ENCODE results near the gene RGS14.
"Not testable (repeated sequence)": the region's sequence is repeated elsewhere in the genome, so short reads cannot be mapped to it uniquely, and the experiment has no call there.

The RGS14 gene

DNA sequence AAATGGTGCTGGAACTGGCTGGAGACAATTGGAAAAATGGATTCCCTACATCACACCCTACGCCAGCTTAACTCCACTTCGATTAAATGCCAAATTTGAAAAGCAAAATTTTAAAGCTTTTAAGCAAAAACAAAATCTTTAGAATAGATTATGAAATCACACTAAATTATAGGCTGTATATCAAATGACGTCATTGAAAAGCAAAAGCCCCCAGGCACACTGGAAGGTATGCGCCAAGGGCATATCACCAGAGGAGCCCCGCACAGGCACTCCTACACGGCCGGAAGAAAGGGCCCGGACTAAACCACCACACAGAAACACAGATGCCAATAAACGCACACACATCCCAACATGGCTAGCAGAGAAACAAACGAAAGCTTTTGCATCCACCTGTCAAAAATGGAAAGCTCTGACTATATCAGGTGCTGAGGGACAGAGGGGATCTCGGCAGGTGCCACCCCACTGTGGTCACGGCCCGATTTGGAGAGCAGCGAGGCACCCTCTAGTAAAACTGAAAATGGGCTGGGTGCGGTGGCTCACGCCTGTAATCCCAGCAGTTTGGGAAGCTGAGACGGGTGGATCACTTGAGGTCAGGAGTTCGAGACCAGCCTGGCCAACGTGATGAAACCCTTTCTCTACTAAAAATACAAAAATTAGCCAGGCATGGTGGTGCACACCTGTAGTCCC, 29.0 kb upstream of the RGS14 start:
- DNase-seq = no peak

DNA sequence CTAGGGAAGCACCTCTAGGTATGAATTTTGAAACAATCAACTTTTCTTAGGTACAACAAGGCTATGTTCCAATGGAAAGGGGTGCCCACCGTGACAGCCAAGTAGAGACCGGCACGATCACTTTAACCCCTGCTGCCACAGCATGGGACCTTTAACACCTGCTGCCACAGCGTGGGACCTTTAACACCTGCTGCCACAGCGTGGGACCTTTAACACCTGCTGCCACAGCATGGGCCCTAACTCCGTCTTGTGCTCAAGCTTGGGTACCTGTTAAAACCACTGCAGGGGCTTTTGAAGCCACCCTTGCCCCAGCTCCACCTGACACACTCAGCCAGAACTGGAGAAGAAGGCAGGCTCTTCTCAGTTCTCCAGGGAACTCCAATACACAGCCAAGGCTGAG, 27.8 kb upstream of the RGS14 start:
- no peak for DNase-seq

DNA sequence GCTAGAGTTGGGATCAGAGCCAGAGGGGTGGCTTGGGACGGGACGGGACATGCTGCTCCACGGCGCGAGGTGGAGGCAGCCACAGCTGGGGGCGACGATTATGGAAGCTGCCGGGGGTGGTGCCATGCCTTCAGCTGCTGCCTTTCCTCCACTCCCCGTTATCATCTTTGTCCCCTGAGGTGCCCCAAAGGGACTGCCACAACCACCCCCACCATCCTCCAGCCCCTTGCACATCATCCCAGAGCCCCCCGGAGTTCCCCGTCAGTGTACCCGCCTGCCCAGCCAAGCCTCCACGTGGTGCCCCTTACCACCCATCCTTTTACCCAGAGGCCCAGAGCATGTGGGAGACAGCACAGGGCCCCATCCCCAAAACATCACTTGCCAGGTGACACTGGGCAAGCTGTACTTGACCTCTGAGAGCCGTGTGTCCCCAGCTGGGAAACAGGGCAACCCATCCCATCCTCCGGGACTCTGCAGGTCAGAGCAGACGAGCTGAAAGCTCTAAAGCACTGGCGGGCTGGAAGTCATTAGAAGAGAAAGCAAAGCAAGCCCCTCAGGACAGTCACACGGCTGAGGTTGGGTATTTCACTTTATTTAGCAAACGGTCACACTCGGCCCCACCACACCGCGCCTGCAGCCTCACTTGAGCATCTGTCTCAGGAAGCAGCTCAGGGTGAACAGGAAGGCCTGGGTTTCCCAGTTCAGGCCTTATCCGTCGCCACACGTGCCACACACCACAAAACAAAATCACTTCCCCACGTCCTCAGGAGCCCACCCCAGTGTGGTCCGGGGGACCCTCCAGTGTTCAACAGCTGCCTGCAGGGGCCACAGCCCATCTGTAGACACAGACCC, 26.5 kb upstream of the RGS14 start:
- DNase-seq = no peak

DNA sequence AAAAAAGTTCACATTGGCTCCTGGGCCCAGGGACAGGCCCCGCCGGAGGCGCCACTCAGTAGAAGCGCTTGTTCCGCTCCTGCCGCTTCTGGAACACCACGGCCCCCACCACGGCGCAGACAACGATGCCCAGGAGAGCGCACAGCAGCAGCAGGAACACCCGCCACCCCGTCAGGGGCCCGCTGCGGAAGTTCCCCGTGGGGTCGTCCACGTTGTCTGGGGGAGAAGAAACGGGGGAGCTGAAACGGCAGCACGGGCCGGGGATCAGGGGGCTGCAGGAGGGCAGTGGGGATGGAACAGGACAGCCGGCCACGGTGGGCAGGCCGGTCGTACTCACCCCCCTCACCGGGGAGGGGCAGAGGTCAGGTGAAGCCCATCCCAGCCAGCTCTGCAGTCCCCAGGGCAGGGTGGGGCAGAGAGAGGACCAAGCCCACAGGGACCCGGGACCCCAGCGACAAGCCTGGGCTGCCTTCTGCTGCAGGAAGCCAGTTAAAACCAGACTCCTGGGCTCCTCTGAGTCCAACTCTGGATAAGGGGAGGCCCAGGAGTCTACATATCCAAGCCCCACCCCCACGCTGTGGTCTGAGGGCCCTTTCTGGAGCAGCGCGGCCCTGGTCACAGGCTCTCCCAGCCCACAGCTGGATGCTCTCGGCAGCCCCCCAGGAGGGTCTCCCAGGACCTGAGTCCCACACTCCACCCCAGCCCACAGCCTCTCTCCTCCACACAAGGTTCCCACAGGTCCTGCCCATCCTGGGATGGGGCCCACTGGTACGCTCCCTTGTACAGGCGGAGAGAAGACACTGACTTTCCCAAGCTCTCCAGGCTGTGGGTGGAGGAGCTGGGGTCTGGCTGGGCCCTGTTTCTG, 25.5 kb upstream of the RGS14 start:
- no peak for DNase-seq

DNA sequence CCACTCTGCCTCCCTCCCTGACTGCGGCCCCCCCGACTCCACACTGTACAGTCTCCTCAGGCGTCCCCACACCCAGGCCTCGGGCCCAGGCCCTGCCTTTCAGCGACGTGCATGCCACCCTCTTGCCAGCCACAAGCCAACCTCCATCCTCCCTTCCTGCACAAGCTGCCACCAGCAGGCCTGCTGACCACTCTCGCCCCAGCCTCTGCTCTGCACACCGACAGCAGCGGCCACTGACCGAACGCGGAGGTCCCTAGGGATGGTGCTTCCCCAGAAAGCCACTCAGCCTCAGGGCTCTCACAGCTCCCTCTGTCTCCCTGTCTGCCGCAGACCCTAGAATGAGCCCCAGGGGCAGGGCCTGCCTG, 24.8 kb upstream of the RGS14 start:
- no peak for DNase-seq

DNA sequence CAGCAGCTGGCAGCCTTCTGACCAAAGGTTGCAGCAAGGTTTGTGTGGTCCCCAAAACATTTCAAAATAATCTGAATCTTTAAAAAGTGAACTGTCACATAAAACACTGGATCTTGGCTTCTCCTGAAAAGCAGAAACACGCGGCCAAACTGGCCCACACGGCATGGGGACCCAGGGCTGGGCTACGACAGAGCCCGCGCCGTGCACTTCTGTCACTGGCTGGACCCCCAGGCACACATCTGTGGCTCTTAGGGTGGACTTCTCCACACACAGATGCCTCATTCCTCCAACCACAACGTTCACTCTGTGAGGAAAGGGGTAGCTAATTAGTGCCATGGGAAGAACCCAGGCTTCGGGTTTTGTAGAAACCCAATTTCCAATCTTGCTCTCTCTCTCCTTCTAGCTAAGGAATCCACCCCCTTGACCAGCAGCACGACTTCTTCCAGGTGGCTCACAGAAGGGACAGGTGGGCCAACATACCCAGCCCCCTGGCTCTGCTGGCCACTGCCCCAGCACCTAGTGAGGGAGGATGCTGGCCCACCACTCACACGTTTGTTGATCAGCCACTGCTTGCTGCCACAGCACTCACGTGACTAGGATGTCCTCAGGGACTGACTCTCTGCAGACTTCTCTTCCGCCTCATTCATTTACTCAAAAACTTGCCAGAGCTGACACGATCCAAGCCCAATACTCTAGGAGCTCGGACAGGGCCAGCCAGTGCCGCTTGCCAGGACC, 24.1 kb upstream of the RGS14 start:
- DNase-seq = no peak

DNA sequence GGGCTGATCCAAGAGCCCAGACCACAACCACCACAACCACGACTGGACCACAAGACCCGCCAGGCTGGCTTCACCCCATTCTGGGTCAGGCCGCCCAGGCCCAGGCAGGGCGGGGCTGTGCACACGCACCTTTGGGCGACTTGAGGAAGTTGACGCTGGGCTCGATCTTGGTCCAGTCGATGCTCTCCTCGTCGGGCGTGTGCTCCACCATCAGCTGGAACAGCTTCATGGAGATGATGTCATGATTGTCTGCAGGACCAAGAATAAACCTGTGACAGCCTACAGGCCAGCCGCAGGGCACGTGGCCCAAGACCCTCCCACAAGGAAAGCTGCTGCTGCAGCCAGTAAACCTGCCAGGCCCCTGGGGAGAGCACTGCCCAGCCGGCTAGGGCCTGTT, 23.6 kb upstream of the RGS14 start:
- no peak for DNase-seq

DNA sequence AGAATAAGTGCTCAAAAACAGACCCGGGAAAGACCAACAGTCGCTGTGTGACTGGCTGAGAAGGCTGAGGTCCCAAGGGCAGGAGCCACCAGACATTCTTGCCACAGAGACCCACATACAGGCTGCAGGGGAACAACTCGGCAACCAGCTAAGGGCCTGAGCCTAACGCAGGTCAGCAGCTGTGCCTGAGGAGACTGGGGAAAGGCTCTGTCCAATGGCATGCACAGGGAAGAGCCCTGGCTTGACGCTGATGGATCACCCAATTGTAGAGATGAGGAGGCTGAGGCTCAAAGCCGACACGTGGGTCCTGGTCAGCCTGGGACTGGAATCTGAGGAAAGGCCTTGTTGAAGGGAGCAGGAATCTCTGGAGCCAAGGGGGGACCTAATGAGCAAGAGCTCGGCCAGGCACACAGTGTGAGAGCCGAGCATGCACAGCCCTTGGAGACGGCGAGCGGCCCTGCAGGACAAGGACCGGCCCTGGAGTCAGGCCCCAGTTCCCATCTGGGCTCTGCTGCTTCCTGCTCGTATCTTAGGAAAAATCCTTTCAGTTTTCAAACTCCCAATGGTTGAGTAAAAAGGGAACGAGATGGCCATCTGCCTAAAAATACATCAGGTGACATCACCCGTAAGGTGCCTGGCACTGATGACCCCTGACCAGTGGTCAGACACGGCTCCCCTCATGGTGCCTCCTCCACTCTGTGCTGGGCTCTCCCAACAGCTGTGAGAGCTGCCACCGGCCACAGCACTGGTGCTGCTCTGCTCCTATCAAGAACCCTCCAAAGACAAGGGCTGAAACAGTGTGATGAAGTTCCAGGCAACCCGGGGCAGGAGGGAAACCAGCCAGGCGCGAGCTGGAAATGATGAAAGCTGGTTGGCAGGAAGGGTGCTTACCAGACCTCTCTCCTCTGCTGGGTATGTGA, 22.7 kb upstream of the RGS14 start:
- DNase-seq = no peak

DNA sequence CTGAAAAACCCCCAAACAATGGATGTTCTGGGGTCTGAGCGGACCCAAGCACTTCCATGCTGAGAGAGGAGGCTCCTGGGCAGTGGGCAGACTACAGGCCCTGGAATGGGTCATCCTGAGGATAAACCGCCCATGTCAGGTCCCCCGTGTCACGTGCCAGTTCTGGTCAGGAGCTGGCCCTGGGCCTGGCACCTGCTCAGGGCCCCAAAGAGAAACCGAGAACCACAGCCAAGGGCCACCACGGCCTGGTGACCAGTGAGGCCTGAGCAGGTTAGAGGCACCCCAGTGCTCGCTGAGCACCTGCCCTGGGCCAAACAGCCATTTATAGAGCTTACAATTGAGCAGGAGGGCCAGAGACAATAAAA, 22.0 kb upstream of the RGS14 start:
- no peak for DNase-seq

DNA sequence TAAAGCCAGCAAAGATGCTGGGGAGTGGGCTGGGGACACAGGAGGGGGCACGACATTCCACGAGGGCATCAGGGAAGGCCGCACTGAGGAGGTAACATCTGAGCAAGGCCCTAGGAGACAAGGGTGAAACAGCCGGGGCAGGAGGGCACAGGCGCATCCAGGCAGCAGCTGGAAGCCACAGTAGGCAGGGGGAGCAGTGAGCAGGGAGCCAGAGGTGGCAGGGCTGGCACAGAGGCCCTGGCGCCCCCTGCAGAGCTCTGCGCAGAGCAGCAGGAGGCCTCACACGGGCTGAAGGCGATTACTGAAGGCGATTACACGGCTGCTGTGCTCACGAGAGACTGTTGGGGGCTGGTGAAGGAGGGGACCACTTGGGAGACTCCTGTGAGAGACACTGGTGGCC, 21.6 kb upstream of the RGS14 start:
- DNase-seq = peak; percentile 40

DNA sequence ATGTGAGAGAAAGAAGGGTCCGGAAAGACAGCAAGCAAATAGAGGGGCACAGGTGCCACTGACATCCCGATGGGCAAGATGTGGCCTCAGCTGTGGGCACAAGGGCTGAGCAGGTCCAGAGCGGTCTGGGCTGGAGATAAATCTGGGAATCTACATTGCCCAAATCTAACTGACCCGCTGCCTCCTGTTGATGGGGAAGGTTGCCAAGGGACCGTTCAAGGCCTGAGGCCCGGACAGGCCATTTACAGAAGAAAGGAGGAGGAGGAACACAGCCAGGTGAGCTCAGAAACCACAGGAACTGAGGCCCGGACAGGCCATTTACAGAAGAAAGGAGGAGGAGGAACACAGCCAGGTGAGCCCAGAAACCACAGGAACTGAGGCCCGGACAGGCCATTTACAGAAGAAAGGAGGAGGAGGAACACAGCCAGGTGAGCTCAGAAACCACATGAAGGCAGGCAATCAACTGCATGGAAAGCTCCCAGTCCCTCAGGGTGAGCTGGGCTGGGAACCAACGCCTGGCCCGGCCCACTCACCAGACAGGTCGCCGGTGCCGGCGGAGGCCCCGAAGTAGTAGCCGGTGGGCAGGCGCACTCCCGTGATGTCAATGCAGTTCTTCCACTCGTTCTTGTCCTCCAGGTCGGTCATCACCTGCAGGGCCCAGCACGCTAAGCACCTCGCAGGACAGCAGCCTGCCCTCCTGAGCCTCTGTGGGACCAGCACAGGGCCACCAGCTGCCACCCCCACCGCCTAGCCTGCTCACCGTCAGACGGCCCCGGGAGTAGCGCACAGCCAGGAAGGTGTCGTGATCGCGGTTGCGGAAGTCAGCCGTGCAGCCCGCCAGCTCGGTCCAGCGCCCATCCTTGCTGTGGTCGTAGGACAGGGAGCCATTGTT, 20.9 kb upstream of the RGS14 start:
- DNase-seq = no peak

DNA sequence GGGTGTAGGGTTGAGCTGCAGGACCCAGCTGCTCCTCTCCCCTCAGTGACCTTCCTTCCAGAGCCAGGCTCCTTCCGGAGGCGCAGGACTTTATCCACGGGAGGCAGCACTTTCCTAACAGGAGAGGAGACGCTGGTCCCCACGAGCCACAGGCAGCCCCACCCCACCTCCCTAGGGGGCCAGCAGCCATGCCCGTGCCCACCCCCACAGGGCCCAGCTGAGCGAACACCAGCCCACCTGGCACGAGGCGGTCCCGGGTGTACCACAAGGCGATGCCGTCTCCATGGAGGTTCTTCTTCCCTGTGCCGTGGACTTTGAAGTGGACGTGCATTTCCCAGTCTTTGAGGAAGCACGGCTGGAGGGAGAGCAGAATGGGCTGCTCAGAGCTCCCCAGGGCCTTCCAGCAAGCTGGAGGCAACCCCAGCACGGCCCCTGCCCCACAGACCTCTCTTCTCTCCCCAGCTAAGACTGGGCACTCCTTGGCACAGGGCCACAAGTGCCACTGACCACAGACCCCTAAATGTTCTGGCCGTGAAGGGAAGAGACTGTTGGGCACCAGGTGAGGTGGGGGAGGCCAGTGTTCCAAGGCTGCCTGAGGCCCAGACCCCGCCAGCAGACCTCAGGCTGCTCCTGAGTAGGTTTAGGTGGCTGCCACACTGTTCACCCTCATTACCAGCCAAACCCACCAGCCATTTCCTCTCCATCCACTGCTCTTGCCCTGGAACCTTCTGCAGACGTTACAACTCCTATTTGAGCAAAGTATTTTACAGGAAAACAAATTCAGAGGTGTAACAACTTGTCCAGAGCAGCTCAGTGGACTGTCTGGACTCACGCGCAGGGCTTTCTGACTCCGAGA, 19.2 kb upstream of the RGS14 start:
- DNase-seq = no peak

DNA sequence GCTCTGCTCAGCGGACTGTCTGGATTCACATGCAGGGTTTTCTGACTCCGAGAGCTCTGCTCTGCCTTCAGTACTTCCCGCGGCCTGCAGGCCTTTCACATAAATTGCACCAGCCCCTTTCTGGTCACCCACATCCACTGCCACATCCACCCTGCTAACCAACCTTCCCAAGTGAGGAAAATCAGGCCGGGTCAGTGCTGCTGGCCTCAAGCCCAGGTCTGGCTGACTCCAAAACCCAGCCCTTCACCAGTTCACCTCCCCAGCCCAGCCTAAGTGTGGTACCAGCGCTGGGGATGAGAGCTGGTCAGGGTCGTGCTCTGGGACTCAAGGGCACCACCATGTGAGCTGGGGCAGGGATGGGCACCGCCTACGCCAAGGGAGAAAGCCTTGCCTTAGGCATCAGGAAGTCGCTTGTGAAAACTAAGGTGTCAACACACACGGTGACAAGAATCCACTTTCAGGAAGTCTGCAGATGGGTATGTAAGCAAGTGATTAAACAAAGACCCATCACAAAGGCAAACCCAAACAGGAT, 18.6 kb upstream of the RGS14 start:
- no peak for DNase-seq

DNA sequence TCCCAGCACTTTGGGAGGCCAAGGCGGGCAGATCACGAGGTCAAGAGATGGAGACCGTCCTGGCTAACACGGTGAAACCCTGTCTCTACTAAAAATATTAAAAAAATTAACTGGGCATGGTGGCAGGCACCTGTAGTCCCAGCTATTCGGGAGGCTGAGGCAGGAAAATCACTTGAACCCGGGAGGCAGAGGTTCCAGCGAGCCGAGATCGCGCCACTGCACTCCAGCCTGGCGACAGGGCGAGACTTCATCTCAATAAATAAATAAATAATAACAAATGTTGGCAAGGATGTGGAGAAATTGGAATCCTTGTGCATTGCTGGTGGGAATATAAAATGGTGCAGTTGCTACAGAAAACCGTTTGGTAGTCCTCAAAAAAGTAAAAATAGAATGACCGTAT, 14.7 kb upstream of the RGS14 start:
- not testable (repeated sequence) for DNase-seq

DNA sequence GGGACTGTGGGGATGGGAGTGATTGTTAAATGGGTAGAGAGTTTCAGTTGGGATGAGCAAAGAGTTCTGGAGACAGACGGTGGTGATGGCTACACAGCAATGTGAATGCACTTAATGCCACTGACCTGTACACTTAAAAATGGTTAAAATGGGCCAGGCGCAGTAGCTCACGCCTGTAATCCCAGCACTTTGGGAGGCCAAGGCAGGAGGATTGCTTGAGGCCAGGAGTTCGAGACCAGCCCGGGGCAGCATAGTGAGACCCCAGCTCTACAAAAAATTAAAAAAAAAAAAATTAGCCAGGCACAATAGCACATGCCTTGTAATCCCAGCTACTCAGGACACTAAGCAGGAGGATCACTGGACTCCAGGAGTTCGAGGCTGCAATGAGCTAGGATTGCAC, 13.9 kb upstream of the RGS14 start:
- DNase-seq = no peak

DNA sequence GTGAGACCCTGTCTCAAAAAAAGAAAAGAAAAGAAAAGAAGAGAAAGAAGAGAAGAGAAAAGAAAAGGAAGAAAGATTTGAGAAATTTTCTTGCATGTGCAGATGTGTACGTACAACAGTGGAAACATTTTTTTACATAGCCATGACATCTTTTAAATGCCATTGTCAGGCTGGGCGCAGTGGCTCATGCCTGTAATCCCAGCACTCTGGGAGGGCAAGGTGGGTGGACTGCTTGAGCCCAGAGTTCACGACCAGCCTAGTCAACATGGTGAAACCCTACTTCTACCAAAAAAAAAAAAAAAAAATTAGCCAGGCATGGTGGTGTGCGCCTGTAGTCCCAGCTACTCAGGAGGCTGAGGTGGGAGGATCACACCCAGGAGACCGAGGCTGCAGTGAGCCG, 12.8 kb upstream of the RGS14 start:
- DNase-seq = no peak

DNA sequence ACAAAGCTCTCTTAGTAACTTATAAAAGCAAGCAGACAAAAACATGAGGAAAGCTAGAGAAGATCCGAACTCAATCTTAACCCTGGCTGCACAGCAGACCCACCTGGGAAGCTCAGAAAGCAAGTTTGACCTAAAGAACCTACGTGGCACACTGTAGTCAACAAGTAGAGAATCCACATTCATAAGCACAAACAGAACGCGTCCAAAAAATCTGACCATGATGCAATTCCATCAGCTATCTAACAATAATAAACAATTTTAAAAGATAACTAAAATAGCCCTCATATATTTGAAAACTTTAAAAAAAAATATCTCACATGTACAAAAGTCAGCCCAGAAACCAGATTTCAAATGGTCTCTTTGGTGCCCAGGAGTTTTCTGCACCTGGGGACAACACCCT, 10.9 kb upstream of the RGS14 start:
- no peak for DNase-seq

DNA sequence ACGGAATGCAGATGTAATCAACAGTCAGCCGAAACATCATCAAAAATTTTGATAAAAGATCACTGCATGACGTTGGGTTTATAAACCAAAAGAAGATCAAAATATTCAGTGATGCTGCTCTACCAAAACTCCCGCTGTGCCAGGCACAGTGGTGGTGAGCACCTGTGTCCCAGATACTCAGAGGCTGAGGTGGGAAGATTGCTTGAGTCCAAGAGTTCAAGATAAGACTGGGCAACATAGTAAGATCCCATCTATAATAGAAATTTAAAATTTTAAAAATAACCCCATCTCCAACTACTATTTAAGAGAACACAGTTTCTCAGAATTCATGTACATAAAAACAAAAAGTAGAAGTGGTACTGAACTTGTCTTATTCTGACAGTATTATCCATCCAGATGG, 10.0 kb upstream of the RGS14 start:
- DNase-seq = no peak

DNA sequence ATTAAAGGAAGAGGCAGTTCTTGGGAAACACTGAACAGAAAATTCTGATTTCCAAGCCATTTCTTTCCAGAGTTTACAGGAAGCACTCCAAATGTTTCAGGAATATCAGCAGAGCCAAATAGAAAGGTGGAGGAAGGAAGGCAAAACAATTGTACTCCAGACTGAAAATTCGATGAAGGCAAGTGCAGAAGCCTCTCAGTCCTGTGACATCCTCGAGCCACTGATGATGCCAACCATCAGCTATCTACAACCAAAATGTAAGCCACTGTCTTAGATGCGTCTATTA, 8.4 kb upstream of the RGS14 start:
- DNase-seq = no peak

DNA sequence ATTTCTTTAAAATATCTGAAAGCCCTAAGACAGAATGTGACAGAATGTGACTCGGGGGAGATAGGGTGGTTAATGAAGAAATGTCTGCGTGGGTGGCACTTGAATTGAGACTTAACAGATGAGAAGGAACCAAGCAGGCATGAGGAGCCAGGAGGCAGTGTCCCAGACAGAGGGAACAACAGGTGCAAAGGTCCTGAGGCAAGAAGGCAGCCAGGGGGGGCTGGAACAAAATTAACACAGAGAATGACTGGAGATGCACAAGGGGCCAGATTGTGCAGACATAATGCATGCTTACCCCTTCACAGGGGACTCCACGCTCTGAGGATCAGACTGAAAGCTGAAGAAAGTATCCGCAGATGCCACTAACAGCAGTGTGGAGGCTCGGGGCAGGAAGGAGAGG, 8.0 kb upstream of the RGS14 start:
- no peak for DNase-seq
